HepG2 (cell line): Measurements from ENCODE around the gene JADE2. TPM values are rescaled to one million over a fixed set of nuclear protein-coding genes. Genes with fewer than 3 reads are reported as not detected.

Source experiments
- ARID5B ChIP-seq: IDR thresholded peaks from 2 replicates; pipeline ENCODE4 v1.4.0; 2020; ENCODE audit warnings: mild to moderate bottlenecking, missing genetic modification reagents
- CREM ChIP-seq, 2 experiments: sonication (generic) in 1 of 2; formaldehyde crosslinking in 1 of 2; IDR thresholded peaks; 2 replicates each; pipeline versions ENCODE4 v1.4.0 to v1.6.1; 2016 to 2020; ENCODE audit warnings: antibody characterized with exemption in 1 of 2, mild to moderate bottlenecking in 1 of 2, missing genetic modification reagents in 1 of 2
- FUBP1 ChIP-seq: sonication (generic); formaldehyde crosslinking; IDR thresholded peaks from 2 replicates; pipeline ENCODE4 v1.5.1; 2020; ENCODE audit warnings: missing genetic modification reagents, mild to moderate bottlenecking, borderline replicate concordance
- GABPB1 ChIP-seq: IDR thresholded peaks from 2 replicates; pipeline ENCODE4 v1.6.1; 2016; ENCODE audit warnings: mild to moderate bottlenecking, missing genetic modification reagents, moderate library complexity, missing compliant biosample characterization
- KDM4B ChIP-seq: sonication (generic); formaldehyde crosslinking; IDR thresholded peaks from 2 replicates; pipeline ENCODE4 v1.4.0; 2020; ENCODE audit warnings: missing genetic modification reagents
- MBD4 ChIP-seq: IDR thresholded peaks from 2 replicates; pipeline ENCODE4 v1.6.1; 2012; ENCODE audit warnings: low read length, inconsistent platforms, borderline replicate concordance
- MBNL3 ChIP-seq: fragments of 250-450 bp; sonication (Bioruptor Pico); conservative IDR thresholded peaks from 2 replicates; pipeline ENCODE4 v1.8.0; 2022; ENCODE audit warnings: mild to moderate bottlenecking, inconsistent platforms
- MIXL1 ChIP-seq: IDR thresholded peaks from 2 replicates; pipeline ENCODE4 v1.6.1; 2016
- PAF1 ChIP-seq: IDR thresholded peaks from 2 replicates; pipeline ENCODE4 v1.6.1; 2016; ENCODE audit warnings: missing genetic modification reagents, missing compliant biosample characterization
- PATZ1 ChIP-seq: sonication (generic); formaldehyde crosslinking; IDR thresholded peaks from 2 replicates; pipeline ENCODE4 v1.4.0; 2020; ENCODE audit warnings: missing genetic modification reagents
- RAD51 ChIP-seq: fragments of 450-650 bp; IDR thresholded peaks from 2 replicates; pipeline ENCODE4 v1.6.1; 2016; ENCODE audit warnings: borderline replicate concordance
- TGIF2 ChIP-seq: IDR thresholded peaks from 2 replicates; pipeline ENCODE4 v1.6.1; 2016; ENCODE audit warnings: control low read depth, missing compliant biosample characterization
- ZNF337 ChIP-seq: sonication (generic); formaldehyde crosslinking; IDR thresholded peaks from 2 replicates; pipeline ENCODE4 v1.5.1; 2020; ENCODE audit warnings: missing genetic modification reagents, low read depth, mild to moderate bottlenecking, borderline replicate concordance
- ZNF367 ChIP-seq: sonication (generic); formaldehyde crosslinking; IDR thresholded peaks from 2 replicates; pipeline ENCODE4 v1.4.0; 2020; ENCODE audit warnings: missing genetic modification reagents, borderline replicate concordance
- ZNF501 ChIP-seq: sonication (generic); formaldehyde crosslinking; IDR thresholded peaks from 2 replicates; pipeline ENCODE4 v1.5.1; 2020; ENCODE audit warnings: mild to moderate bottlenecking, moderate library complexity, missing genetic modification reagents
- ZNF549 ChIP-seq: sonication (generic); formaldehyde crosslinking; IDR thresholded peaks from 2 replicates; pipeline ENCODE4 v1.5.0; 2020; ENCODE audit warnings: missing genetic modification reagents
- ZNF598 ChIP-seq: sonication (generic); formaldehyde crosslinking; IDR thresholded peaks from 2 replicates; pipeline ENCODE4 v1.5.1; 2020; ENCODE audit warnings: mild to moderate bottlenecking, missing genetic modification reagents, borderline replicate concordance
- polyA plus RNA-seq, 8 experiments: library from polyadenylated mRNA; depleted of rRNA in 3 of 8; stranded (reverse) in 7 of 8; unstranded in 1 of 8; fragments of >200 nt; fragmentation: Illumina TruSeq in 4 of 8; extraction: Trizol in 4 of 8; gene quantifications; 2 replicates each; pipeline versions ENCODE4 v1.2.1 to v1.2.3, GENCODE V29; 2011 to 2016; ENCODE audit warnings: low read depth in 4 of 8, missing spikeins in 1 of 8, mixed read lengths in 1 of 8; ENCODE audit not compliant: insufficient read depth in 1 of 8
- total RNA-seq, 5 experiments: library from RNA; depleted of rRNA; stranded (reverse); fragments of >200 nt; fragmentation: Illumina TruSeq; extraction: Trizol; gene quantifications; 2 replicates each; pipeline ENCODE4 v1.2.3, GENCODE V29; 2016; ENCODE audit warnings: low read depth in 1 of 5
- TF ChIP-seq, protein P1 (sequence below): sonication (generic); formaldehyde crosslinking; conservative IDR thresholded peaks from 2 replicates; pipeline ENCODE4 v1.4.0; 2020; ENCODE audit warnings: missing genetic modification reagents
- TF ChIP-seq, protein P2 (sequence below): sonication (generic); formaldehyde crosslinking; IDR thresholded peaks from 2 replicates; pipeline ENCODE4 v1.4.0; 2020; ENCODE audit warnings: missing genetic modification reagents

The JADE2 gene
- total and polyA plus RNA-seq, 2 of the 13 experiments (the other 11 are each of a cell fraction or from before 2014, with no cell fraction given) = 7.5 to 15.1 TPM

GRCh38 chr5:134594336-134594735 lies 68.9 kb downstream of the JADE2 start (continued):
- TF ChIP-seq MBD4 (no peak), TGIF2 (CRISPR knock-in tag) (no peak), GABPB1 (CRISPR knock-in tag) (0 out of 2 replicates have a peak, but pooled peaks have one; percentile 35), ZNF598 (no peak), ZNF501 (CRISPR knock-in tag) (no peak), CREM (IDR thresholded peaks at IDR 0.05) (no peak), CREM (CRISPR knock-in tag; IDR thresholded peaks at IDR 0.05) (no peak), MIXL1 (CRISPR knock-in tag) (no peak), ZNF337 (CRISPR knock-in tag) (no peak), PAF1 (CRISPR knock-in tag) (no peak), RAD51 (no peak), ZNF367 (CRISPR knock-in tag) (no peak), PATZ1 (peak; percentile 43; the same call in 1 of the 2 replicates), MBNL3 (CRISPR knock-in tag) (no peak), ZNF549 (no peak), FUBP1 (CRISPR knock-in tag) (no peak), ARID5B (CRISPR knock-in tag) (peak; percentile 51; the same call in 1 of the 2 replicates), KDM4B (CRISPR knock-in tag) (no peak)
- TF ChIP-seq, protein P1, sequence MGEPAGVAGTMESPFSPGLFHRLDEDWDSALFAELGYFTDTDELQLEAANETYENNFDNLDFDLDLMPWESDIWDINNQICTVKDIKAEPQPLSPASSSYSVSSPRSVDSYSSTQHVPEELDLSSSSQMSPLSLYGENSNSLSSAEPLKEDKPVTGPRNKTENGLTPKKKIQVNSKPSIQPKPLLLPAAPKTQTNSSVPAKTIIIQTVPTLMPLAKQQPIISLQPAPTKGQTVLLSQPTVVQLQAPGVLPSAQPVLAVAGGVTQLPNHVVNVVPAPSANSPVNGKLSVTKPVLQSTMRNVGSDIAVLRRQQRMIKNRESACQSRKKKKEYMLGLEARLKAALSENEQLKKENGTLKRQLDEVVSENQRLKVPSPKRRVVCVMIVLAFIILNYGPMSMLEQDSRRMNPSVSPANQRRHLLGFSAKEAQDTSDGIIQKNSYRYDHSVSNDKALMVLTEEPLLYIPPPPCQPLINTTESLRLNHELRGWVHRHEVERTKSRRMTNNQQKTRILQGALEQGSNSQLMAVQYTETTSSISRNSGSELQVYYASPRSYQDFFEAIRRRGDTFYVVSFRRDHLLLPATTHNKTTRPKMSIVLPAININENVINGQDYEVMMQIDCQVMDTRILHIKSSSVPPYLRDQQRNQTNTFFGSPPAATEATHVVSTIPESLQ = no peak
- TF ChIP-seq, protein P2, sequence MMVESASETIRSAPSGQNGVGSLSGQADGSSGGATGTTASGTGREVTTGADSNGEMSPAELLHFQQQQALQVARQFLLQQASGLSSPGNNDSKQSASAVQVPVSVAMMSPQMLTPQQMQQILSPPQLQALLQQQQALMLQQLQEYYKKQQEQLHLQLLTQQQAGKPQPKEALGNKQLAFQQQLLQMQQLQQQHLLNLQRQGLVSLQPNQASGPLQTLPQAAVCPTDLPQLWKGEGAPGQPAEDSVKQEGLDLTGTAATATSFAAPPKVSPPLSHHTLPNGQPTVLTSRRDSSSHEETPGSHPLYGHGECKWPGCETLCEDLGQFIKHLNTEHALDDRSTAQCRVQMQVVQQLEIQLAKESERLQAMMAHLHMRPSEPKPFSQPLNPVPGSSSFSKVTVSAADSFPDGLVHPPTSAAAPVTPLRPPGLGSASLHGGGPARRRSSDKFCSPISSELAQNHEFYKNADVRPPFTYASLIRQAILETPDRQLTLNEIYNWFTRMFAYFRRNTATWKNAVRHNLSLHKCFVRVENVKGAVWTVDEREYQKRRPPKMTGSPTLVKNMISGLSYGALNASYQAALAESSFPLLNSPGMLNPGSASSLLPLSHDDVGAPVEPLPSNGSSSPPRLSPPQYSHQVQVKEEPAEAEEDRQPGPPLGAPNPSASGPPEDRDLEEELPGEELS (CRISPR knock-in tag) = no peak
